ENCODE results near the gene DMWD.

The DMWD gene, protein sequence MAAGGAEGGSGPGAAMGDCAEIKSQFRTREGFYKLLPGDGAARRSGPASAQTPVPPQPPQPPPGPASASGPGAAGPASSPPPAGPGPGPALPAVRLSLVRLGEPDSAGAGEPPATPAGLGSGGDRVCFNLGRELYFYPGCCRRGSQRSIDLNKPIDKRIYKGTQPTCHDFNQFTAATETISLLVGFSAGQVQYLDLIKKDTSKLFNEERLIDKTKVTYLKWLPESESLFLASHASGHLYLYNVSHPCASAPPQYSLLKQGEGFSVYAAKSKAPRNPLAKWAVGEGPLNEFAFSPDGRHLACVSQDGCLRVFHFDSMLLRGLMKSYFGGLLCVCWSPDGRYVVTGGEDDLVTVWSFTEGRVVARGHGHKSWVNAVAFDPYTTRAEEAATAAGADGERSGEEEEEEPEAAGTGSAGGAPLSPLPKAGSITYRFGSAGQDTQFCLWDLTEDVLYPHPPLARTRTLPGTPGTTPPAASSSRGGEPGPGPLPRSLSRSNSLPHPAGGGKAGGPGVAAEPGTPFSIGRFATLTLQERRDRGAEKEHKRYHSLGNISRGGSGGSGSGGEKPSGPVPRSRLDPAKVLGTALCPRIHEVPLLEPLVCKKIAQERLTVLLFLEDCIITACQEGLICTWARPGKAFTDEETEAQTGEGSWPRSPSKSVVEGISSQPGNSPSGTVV

DNA sequence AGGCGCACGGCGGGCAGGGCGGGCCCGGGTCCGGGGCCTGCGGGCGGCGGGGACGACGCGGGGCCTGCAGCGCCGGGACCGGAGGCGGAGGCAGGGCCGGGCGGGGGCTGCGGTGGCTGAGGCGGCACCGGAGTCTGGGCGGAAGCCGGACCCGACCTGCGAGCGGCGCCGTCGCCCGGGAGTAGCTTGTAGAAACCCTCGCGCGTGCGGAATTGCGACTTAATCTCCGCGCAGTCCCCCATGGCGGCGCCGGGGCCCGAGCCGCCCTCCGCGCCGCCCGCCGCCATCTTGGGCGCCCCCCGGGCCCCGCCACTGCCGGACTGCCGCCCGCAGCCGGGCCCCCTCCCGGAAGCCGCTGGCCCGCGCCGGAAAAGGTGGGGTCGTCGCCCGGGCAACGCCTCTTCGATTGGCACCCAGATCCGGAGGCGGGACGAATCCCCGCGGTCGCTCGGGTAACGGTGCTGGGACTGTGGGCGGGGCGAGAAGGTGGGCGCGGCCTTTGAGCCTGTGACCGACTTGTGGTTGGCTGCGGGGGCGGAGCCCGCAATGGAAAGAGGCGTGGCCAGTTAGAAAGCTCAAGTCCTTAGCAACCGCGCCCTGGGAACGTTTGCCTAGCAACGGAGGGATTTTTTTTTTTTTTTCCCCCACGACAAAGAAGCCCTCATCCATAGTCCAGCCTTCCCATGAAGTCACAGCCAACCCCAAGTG, at the start of gene DMWD:
Gene DMWD, minus strand, starts transcription at position 376 of the 708 bp plus-strand sequence. Its CDS starts 89 bp downstream, at position 287.
- DNase-seq: peak; percentile 98

DNA sequence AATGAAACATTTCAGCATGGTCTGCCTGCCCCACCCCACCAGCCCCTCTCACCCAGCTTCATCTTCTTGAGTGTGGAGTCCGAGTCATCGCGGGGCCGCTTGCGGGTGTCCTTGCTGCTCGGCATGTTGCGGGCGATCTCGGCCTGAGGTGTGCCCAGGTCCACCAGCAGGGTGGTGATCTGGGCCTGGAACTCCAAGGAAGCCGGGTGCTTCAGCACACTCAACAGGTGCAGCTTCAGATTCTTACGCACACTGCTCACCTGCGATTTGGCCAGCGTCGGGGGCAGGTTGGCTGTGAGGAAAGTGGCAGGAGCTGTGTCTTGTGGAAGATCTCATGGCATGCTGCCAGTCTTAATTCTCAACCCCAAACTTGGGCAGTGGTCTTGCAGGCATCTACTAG, 49.6 kb upstream of the DMWD start:
- DNase-seq: no peak

DNA sequence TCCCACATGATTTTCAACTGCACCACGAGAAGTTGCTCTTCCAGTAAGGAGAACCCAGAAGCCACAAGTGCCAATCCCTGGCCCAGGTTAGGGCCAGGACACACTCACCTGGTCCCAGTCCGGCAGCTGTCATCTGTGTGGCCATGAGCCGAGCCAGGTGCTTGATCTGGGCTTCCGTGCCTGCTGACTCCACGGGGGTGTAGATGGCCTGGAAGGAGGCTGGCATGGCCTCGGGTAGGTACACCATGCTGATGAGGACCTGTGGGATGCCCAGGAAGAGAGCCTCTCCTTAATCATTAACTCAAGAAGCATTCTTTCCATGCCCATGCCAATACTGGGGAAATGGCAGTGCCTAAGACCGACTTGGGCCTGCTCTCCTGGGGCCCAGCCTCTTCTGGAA, 42.3 kb upstream of the DMWD start:
- DNase-seq: no peak

DNA sequence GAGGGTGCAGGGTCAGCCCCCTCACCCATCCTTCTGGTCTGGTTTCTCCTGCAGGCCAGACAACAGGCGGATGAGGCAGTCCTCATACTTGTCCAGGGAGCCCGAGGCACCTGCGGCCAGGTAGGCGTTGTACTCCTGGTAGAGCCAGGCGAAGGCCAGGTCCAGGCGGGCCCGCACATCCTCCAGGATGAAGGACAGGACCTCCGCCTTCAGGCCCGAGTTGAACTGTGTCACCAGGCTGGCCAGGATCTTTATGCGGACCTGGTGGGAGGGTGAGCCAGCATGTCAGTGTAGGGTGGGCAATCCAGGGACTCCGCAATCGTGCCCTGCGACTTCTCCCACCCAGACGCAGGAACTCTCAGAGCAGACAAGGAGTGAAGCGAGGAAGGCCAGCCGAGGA, 36.3 kb upstream of the DMWD start:
- no peak for DNase-seq

DNA sequence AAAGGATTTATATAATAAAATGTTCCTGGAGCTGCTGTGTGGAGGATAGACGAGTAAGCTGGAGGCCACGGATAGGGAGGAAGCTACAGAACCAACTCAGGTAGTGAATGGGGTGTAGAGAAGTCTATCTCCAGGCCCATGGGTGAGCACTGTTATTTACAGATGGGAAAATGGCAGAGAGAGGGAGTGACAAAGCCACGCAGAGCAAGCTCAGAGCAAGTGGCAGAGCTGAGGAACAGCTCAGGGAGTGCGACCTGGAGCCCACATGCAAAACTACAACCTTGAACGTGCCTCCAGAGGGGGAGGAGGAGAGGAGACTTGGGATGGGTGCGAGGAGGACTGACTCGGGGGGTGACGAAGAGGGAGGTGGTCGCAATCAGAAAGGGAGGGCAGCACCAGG, 35.9 kb upstream of the DMWD start:
- no peak for DNase-seq

DNA sequence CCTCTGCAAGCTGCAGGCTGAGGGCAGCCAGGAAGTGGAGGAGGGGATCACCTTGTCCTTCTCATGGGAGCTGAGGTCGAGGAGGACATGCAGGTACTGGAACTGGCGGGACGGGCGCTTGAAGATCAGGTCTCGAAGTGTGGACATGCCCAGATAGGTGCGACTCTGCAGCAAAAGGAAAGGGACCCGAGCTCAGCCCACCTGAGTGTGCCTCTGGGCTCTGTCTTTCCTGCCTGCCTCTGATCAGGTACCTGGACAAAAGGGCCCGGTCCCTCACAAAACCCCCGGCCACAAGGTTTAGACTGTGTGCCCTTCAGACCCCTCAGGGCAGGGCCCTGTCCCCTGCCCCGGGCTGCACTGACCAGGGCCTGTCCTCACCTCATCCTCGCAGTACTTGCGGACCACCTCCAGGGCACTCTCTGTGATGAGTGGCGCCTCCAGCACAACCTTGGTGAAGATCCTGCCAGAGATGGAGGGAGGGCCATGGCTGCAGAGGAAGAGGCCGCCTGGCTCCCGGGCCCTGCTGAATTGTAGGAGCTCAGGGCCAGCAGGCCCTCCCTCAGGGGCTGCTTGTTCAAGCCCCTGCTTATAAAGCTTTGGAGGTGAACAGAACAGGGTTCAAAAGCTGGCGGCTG, 34.9 kb upstream of the DMWD start:
- no peak for DNase-seq

DNA sequence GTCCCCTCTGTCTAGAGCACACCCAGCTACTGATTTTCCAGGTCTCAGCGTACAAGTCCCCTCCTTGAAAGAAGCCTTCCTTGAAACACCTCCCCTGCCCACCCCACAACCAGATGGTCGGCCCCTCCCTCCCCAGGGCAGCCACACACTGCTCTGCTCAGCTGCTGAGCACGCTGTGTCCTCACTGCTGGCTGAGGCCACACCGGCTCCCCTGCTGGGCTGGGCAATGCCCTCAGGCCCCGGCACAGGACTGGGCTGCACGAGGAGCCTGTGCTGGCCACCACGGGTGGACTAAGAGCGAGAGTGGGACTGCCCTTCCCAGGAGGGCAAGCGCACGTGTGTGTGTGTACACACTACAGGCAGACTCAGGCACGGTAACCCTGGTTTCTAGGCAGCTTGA, 34.3 kb upstream of the DMWD start:
- no peak for DNase-seq

DNA sequence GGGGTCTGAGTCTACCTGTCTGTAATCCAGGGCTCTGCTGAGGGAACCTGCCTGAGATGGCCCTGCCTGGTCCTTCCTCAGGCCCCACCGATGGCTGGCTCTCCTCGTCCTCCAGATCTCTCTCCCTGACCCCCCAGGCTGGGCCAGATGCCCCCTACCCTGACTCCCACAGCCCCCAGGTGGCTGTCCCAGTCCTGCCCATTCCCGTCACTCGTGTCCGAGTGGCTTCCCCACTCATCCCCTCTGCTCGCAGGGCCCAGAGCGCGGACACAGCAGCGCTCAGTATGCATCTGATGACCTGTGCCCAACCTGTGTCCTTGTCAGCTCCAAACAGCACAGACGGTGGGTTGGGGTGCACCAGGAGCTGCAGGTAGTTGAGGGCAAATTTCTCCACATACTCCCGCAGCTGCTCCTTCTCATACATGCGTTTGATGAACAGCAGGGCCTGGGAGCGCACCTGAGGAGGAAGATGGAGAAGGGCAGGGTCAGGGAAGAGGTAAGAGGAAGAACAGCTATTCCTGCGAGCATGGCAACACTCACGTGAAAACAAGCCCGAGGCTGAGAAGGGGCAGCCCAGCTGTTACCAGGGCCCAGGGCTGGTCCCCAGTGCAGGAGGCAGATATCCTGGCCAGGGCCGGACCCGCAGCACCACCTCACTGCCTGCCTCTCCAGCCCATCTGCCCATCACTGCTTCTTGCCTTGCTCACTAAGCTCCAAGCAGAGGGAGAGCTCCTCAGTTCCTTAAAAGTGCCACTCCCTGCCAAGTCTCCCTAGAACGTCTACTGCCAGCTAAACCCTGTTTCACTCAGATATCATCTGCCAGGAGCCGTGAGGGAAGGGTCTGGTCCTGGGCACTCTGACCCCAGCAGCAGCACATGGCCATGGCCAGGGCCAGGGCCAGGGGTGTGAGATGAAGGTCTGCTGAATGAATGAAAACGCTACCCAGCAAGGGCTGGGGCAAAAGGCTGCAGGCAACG, 33.6 kb upstream of the DMWD start:
- DNase-seq: no peak

DNA sequence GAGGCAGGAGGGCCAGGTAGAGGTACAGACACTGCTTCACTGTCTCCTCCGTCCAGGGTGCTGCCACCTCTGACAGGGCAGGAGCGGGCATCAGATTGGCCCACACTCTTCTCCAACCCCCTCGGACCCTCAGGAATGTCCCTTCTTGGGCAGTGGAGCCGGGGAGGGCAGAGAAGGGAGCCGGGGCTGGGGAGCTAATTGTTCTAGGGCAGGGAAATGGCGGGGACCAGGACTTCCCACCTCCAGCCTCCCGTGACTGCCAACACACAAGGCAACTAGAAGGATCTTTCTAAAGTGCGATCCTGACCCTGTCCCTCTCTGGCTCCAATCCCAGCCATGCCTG, 32.6 kb upstream of the DMWD start:
- DNase-seq: no peak

DNA sequence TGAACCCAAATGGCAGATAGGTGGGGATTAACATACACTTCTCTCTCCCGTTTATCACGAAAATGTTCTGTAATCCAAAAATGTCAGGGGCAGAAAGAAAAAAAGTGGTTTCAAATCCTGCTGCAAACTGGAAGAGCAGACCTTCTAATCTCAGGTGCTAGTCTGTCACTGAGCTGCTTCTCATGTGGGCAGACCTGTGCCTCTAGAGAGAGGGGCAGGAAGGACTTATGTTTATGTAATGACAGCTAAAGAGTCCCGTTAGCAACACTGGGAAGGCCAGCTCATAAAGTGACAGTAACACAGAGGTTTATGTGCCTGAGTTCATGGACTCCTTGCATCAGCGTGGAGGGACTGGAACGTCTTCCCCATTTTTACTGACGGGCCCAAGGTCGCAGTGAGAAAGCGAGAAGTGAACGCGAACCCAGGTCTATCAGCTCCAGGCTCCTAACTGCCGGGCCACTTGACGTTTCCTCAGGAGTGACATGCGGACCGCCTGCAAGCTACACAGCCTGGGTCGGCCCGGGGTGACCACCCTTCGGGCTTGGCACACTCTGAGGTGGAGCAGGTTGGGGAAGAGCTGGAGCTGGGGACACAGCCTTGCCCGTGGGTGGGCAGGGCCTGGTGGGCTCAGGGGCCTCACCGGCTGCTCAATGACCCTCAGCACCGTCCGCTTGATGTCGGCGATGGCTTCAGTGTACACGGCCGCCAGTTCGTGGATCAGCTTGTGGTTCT, 32.1 kb upstream of the DMWD start:
- no peak for DNase-seq

DNA sequence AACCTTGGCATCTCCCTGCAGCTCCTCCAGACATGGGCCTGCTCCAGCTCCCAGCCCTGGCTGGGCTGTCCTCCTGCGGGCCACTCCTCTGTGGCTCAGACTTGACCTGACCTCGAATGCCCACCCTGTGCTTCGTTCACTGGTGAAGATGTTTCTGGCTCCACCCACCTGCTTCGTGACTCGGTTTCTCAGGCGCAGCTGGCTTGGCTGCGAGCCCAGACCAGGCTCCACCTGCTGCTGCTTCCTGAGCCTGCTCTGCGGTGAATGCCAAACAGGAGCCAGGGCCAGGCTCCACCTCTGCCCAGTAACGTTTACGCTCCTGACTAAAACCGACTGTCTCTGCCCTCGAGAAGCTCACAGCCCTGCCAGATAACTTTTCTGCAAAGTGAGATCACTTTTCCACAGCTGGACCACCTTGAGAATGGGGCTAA, 31.4 kb upstream of the DMWD start:
- DNase-seq: peak; percentile 18

DNA sequence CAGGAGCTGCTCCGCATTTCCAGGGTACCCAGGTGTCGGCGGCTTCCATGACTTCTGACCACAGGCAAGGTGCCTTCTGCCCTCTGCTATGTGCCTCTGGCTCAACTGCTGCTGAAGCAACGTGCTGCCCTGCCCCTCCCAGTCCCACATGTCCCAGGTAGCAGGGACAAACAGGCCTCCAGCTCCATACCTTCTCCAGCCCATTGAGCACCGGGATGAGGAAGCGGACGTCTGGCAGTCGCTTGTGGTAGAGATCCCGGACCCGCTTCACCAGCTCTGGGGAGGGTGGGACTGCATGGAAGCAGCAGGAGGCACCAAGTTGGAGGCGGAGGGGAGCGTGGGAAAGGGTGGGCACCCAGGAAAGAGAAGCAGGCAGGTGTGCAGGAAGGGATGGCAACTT, 30.5 kb upstream of the DMWD start:
- DNase-seq: no peak

DNA sequence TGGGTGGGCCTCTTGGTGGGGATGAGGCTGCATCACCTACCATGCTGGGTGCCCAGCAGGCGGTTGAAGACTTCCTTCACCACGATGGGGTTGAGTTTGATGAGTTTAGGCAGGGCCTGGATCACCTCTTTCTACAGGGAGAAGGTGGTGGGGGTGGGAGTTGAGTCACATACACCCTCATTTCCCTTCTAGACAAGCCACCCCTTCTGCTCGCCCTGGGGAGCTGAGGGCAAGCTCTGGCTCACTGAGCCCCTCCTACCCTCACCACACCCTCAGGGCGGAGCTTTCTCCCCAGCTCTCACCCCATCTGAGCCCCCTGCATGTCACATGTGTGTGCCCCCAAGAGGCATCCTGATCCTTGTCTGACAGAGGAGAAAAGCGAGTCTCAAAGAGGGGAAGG, 30.1 kb upstream of the DMWD start:
- no peak for DNase-seq

DNA sequence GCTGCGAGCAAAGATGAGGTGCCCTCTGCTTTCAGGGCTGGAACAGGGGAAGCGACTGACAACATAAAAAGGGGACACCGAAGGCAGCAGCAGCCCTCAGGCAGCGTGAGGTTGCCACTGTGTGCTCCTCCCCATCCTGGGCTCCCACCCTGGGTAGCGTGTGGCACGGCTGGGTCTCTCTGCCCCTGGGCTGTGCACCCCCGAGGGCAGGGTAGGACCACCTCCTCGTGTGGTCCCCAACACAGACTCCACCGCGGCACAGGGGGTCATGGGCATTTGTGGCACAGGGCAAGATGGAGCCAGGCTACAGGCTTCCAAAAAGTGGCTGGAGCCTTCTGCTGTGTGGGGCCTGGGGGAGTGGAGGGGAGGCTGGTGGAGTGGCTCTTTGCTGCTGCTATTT, 28.9 kb upstream of the DMWD start:
- DNase-seq: no peak

DNA sequence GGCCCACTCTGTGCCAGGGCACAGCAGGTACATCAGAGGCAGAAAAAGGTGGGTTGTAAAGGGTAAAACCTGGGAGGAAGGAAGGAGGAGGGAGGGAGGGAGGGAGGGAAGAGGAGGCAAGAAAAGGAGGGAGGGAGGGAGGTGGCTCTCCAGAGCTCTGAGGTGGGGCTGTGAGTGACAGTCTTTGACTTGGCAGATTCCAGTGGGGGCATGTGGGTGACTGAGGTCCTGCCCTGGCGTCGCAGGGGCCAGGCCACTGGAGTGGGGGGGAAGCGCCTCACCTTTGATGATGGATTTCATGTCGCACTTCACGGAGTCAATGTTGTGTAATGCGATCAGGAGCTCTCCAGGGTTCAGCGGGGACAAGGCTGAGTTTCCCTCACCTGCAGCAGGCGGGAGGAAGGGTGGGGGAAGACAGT, 28.5 kb upstream of the DMWD start:
- DNase-seq: no peak

DNA sequence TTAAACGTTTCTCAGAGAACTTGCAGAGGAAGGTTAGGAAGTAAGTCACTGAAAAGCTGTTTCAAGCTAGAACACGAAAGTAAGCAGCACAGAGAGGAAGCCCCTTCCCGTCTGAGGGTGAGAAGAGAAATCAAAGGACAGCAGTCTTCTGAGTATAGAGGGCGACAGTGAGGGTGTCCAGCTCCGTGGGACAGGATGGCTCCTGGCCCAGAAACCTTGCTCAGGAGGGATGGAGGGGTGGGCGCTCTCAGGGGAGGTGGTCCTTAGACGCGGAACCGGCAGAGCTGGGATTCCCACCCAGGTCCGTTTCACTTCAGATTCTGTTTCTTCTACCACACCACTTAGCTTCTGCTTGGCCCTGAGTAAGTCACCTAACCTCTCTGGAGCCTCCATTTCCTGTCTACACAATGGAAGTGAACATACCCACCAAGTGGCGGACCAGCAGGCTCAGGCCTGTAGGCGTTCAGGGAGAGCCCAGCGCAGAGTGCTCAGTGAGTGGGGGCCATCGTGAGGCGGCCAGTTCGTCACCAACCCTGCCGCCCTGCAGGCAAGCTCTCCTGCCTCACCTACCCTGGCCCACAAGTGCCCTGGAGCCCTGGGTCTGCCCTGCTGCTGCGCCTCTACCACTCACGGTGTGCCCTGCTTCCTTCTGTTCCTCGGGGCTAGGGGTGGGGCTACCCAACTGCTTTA, 27.9 kb upstream of the DMWD start:
- DNase-seq: no peak

DNA sequence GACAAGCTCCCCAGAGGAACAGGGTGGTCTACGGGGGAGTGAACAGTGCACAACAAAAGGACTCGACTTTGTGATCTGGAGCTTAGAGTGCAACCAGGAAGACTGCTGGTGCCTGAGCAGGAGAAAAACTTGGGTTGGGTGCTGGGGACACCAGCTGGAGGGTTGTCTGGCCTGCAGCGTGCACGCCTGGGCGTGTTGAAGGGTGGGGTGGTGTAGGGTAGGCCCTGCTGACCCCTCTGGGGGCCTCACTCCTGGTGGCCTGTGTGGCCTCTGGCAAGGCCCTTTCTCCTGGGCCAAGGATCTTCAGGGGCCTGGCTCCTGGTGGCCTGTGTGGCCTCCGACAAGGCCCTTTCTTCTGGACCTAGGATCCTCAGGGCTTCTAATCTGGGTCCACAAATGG, 27.1 kb upstream of the DMWD start:
- no peak for DNase-seq

DNA sequence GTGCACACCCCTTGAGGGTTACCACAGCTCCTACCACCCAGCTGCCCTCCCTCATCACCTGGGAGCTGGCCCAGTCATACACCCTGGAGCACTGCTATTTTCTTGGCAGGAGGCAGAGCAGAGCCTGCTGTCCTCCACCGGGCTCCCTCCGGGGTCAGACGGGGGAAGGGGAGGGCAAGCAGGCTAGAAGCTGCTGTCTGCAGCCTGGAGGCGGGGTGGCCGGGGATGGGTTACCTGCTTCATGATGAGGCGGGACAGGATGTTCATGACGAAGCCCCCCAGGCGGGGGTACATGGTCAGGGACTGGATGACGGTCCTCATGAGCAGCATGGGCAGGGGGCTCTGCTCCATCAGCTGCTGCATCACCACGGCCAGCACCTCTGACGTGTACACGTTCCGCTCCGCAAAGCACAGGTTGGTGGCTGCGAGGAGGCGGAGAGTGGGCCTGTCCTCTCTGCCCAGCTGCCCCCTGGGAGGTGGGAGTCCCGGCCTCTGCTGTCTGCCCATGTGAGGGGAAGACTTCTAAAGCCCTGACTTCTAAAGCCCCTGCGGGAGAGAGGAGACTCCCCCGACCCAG, 25.2 kb upstream of the DMWD start:
- DNase-seq: no peak

DNA sequence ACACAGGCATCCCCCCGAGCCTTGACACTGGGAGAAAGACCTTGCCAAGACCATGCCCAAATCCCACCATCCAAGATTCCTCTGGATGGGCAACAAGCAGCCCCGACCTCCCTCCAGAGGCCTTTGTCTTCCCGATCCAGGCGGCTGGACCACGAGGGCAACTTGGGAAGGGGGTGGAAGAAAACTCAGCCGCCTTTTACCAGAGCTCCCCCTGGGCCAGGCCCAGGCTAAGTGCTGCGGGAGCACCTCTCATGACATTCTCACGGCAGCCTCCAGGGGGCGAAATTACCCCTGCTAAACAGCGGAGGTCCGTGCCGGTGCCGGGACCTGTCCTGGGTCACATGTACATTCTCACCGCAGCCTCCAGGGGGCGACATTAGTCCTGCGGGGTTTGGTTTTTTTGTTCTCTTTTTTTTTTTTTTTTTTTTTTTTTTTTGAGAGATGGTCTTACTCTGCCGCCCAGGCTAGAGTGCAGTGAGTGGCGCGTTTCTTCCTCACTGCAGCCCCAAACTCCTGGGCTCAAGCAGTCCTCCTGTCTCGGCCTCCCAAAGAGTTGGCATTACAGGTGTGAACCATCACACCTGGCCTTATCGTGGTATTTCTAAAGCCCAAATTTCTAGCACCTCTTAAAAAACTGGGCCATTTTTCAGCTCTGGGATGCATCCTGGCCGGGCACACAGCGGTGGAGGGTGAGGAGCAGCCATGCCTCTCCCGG, 24.5 kb upstream of the DMWD start:
- DNase-seq: peak; percentile 95
